SW 1271 (cell line): ENCODE data around the gene CUL9.

Experiments
- DNase-seq, 2 experiments: peaks; one replicate each; lab custom pipeline; 2025; lab: John Stamatoyannopoulos, UW

Gene CUL9

DNA sequence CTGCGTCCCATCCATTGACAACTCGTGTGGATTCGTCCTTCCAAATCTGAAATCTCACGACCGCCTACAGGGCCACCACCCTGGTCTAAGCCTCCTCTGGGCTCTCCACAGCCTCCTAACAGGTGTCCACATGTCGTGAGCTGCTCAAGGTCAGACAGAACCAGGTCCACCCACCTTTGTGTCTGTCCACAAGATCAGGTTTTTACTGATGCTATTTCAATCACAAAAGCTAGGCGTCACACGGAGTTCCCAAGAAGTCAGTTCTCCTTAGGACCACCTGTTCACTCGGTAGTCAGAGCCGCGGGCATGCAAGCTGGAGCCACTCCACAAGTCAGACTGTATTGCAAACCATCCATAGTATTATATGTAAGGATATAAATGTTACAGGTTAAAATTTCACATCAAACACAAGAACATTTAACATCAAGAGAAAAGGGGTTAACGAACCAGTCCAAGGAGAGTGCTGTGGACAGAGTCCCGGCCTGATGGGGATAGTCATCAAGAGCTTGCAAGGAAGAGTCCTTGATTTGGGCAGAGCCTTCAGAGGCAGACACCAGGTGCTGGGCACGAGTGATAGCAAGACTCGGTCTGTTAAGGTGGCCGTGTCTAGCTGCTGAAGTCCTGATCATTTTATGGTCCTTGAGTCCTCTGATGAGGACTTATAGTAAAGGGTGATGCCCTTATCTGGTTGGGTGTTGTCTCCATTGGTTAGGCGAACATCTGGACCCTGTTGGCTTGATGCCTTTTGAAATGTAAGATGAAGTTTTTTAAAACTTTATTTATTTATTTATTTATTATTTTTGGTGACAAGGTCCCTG lies 48.0 kb downstream of the CUL9 start:
- DNase-seq, result no peak

DNA sequence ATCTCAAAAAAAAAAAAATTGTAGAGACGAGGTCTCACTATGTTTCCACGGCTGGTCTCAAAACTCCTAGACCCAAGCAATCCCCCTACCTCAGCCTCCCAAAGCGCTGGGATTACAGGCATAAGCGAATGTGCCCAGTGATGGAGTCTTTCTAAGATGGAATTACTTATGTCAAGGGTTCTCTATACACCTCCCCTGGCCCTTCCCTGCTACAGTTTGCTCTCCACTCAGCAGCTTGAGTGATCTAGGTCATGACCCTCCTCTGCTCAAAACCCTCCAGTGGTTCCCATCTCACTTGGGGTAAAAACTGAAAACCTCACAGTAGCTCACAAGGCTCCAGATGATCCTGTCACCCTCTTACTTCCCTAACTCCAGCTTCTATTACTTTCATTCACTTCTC lies 49.1 kb downstream of the CUL9 start:
- DNase-seq, result no peak

DNA sequence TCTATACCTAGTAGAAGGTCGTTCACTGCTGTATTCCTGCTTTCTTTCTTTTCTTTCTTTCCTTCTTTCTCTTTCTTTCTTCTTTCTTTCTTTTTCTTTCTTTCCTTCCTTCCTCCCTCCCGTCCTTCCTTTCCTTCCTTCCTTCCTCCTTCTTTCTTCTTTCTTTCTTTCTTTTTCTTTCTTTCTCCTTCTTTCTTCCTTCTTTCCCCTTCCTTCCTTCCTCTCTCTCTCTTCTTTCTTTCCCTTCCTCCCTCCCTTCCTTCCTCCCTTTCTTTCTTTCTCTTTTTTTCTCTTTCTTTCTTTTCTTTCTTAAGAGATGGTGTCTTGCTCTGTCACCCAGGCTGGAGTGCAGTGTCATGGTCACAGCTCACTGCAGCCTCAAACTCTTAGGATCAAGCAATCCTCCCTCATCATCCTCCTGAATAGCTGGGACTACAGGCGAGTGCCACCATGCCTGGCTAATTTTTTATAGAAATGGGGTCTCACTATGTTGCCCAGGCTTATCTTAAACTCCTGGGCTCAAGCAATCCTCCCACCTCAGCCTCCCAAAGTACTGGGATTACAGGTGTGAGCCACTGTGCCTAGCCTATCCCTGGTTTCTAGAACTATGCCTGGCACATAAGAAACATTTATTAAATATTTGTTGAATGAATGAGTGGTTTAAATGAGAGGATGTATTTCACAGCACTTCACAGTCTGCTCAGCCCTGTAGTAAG lies 49.9 kb downstream of the CUL9 start:
- no peak for DNase-seq

DNA sequence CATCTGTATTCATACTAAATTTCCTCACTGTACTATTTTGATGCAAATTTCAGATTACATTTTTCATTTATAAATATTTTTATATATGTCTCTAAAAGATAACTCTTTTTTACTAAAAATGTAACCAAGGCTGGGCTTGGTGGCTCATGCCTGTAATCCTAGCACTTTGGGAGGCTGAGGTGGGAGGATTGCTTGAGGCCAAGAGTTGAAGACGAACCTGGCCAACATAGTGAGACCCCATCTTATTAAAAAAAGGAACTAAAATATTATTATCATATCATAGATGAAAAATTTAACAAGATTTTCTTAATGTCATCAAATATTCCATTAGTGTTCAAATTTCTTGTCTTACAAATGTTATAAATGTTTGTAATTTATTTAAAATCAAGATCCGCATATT lies 53.8 kb downstream of the CUL9 start:
- no peak for DNase-seq

DNA sequence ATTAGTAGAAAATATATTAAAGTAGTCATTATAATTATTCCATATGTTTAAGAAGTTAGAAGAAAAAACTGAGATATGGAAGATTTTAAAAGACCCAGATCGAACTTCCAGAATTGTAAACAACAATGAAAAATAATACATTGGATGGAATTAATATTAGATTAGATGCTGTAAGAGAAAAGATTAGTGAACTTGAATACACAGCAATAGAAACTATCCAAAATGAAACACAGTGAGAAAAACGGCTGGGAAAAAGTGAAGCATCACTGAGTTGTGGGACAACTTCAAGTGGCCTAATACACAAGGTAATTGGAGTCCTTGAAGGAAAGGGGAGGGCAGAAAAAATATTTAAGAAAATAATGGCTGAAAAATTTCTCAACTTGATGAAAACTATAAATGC lies 57.1 kb downstream of the CUL9 start:
- no peak for DNase-seq

DNA sequence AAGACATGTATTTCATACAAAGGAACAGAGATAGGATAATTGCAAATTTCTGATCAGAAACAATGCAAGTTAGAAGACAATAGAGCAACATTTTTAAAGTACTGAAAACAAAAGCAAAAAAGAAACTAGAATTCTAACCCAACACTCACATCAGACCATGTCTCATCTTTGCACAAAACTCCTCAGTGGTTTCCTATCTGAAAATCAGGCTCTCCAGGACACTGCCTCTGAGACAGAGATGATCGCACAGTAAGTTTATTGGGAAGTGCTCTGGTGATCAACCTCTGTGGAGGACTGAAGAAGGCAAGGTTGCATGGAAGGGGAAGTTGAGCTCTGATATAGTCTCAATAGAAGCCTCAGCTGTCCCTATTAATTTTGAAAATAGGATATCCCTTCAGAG lies 59.0 kb downstream of the CUL9 start:
- no peak for DNase-seq

DNA sequence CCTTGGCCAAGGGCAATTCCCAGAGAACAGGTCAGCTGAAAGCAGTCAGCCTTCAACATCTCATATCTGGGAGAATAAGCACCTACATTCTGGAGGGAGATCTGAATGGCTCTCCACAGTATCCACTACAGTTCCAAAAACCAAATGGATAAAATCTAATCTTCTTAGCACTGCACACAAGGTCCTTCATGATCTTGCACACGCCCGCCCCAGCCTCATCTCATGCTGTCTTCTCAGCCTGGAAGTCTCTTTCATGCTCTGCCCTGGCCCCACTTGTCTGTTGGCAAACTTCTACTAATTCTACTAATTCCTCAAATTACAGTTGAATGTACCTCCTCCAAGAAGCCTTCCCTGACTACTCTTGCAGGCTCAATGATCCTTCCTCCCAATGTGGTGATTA lies 59.5 kb downstream of the CUL9 start:
- no peak for DNase-seq

DNA sequence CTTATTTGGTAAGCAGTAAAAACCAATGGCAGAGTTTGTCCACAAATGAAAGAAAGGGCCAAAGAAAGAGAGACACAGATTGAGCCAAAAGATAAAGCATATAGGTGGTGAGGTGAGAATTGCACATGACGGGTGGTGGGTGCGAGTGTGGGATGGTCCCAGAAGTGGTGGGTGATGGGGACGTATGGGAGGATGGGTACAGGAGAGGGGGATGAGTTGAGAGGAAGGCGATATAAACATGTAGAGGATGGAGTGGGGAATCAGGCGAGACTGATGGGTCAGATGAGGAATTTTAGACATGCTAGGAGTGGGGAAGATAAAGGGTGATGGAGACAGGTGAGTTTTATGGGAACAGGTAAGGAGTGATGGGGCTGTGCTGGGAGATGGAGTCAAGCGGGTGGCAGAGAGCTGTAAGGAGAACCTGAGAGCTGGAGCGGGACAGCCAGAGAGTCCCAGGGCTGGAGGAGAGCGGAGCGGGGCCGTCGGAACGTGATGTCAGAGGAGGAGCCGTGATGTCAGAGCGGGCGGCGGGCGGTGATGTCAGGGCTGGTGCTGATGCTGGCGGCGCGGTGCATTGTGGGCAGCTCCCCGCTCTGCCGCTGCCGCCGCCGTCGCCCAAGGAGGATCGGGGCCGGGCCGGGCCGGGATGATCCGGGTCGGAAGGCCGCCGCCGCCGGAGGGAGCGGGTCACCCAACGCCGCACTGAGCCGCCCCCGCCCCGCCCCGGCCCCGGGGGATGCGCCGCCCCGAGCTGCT lies 61.1 kb downstream of the CUL9 start, which contains the start of gene TTBK1:
Gene TTBK1, plus strand, starts transcription at position 574 of the 756 bp plus-strand sequence. CDS start 3,180 bp downstream, outside the sequence.
- no peak for DNase-seq

DNA sequence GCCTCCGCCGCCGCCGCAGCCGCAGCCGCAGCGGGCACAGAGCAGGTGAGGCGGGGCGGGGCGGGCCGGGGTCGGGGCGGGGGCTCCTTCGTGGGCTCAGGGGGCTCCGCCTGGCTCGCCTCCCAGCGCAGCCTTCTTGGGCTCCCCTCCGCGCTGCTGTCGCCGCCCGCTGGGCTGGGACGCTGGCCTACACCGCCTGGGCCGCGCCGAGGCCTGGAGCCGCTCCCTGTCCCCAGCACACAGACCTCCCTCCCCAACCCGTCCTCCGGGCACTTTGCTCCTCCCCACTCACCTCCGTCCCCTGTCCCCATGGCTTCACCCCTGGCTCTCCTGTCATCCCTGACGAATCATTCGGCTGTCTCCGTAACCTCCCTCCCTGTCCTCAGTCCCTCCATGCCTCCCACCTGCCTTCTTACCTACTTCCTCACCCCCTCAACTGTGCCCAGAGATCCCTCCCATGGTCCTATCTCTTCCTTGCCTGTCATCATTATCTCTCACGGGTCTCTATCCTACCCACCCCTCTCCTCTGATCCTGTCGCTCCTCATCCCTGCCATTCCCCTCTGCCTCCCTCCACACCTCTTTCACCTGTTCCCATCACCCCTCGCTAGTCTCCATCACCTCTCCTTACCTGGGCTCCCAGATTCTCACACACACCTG lies 61.8 kb downstream of the CUL9 start:
- no peak for DNase-seq

DNA sequence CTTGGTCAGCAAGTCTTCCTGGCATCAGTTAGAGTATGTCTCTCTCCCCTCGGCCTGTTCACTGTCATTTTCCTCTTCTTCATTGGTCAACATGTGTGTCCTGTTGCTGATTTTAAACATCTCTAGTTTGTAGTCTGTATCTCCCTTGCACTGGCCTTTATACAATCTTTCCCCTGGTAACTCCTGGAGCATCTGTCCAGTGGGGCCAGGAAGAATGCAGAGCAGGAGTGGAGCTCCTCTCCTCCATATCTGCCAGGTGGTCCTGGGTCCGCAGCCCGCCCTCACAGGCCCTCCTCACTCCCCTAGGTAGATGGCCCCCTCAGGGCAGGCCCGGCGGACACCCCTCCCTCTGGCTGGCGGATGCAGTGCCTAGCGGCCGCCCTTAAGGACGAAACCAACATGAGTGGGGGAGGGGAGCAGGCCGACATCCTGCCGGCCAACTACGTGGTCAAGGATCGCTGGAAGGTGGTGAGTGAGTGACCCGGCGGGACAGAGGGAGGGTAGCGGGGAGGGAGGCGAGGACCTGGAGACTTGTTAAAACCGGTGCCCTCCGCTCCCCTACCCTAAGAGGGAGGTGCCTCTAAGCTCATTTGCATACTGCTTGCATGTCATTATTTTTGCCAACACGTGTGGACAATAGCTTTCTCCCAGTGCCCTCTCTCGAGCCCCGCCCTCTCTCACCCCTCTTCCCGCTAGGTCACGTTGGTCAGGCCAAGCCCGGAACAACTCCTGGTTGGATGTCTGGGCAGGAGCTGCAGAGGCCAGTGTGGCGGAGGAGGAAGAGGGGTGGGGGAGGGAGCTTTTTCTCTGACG lies 64.5 kb downstream of the CUL9 start:
- no peak for DNase-seq

DNA sequence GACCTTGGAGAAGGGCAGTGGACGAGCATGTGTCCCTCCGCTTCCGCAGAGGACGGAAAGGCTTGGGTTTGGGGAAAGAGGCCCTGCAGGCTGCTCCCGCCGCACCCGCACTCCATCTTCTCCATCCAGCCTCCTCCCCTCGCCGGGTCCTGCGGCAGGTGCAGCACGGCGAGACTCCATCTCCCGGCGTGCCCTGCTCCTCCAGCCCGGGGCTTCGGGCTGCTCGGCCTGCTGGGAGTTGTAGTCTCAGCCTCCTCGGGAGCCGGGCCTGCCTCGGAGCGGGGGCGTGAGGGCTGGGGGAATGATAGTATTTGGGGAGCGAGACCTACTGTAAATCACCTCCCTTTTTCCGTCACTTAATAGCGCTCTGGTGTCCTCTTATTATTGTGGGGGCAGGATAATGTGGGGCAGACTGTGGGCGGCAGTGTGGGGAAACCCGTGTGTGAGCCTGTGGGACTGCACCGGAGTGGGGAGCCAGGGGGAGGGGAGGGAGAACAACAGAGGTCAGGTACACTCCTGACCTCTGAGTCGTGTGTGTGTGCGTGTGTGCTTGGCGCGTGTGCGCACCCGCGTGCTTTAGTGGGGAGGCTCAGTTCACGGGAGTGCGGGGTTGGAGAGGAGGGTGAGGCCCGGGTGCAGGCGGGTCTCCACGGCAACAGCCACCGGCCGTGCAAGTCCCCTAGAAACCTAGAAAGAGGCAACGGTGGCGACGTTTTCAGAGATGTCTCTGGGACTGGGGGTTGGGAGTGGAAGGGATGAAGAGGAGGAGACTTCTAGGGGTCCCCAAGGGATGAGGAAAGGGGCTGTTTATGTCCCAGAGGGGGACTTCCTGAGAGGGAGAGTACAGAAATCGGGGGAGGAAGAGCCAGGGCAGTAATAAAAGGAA lies 65.4 kb downstream of the CUL9 start:
- peak in 1 of 2 experiments; percentile 17 for DNase-seq

DNA sequence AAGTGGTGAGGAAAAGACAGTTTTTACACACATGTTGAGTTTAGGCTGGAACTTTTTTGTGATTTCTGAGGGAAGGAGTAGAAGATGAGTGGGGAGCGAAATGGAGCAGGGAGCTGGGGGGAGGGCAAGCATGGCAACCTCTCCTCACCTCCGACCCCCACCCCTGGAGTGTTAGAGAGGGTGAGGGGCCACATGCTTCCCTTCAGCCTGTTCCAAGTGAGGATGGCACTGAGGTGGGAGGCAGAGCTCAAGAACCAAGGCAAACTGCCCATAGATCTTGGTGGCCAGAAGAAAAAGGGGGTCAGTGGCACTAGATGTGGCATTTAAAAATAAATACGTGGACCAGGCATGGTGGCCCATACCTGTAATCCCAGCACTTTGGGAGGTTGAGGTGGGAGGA lies 66.1 kb downstream of the CUL9 start:
- DNase-seq, result no peak

DNA sequence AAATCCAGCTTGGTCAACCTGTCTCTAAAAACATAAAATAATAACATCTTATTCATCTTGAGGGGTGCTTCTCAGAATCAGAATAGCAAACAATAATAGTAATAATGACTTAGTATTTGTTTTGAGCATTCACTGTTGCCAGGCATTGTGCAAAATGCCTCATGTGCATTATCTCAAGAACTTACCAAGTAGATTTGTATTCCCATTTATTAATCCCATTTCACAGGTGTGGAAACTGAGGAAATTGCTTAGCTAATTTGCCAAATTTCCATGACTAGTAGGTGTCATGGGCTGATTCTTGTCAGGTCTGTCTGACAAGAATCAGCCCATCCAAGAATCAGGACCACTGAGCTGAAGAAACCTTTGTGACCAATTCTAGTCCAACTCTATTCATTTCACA lies 66.8 kb downstream of the CUL9 start:
- DNase-seq, result no peak

DNA sequence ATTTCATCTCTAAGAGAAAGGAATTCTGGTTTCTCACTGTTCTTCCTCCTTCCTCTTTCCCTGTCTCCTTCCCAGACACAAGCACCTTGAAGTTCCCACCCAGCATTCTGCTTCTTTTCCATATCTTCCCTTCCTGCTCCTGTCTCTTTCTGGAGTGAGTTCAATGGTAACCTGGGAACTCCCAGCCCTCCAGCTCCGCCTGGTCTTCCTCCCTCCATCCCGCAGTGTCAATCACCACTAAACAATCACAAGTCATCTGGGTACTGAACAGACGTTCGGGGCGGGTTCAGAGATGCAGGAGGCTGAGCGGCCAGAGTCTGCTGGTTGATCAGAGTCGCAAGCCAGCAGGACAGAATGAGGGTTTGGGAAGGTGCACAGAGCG lies 69.0 kb downstream of the CUL9 start:
- DNase-seq, result no peak

DNA sequence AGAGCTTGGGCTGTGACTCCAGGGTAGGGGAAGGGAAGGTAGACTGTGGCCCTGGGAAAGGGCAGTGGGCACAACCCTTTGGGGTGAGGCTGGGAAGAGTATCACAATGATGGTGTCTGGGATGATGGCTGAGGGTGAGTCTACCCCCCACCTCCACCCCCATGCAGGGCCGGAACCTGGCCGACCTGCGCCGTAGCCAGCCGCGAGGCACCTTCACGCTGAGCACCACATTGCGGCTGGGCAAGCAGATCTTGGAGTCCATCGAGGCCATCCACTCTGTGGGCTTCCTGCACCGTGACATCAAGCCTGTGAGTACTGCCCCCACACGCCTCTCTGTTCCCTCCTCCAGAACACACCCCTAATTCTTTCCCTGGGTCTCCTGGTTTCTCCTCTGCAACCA lies 71.4 kb downstream of the CUL9 start:
- DNase-seq, result no peak

DNA sequence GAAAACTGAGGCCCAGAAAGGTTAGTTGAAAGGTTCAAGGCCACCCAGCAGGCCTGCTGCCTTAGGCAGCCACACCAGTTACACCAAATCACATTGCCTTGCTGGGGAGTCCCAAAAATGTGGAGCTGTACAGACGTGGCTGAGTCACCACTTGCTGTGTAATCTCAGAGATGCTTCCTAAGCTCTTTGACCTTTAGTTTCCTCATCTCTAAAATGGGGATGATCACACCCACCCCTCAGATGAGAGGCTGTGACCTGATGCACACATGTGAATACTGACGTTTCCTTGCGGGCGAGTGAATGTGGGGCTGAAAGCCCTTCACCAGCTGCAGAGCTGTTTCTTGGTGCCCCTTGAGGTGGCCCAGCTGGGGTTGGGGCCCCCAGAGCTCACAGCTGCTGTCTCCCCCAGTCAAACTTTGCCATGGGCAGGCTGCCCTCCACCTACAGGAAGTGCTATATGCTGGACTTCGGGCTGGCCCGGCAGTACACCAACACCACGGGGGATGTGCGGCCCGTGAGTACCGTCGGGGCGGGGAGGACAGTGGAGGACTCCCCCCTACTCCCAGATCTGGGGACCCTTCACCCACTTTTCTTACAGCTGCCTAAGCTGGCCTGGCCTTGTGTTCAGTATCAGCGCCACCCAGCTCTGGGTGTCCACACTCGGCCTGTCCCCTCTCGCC lies 72.3 kb downstream of the CUL9 start:
- no peak for DNase-seq

DNA sequence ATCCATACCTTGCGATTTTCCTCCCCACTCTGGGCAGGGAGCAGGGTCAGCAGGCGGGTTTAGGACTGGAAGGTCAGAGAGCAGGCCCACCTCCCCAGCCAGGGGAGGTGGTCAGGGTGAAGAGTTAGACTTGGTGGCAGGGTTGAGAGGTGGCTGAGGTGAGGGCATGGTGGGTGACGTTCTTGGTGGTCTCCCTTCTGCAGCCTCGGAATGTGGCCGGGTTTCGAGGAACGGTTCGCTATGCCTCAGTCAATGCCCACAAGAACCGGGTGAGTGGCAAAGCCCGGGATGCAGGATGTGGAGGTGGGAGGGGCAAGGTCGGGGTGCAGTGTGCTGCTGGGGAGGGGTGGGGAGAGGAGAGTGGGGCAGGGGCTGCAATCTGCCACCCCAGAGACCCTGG lies 72.8 kb downstream of the CUL9 start:
- no peak for DNase-seq

DNA sequence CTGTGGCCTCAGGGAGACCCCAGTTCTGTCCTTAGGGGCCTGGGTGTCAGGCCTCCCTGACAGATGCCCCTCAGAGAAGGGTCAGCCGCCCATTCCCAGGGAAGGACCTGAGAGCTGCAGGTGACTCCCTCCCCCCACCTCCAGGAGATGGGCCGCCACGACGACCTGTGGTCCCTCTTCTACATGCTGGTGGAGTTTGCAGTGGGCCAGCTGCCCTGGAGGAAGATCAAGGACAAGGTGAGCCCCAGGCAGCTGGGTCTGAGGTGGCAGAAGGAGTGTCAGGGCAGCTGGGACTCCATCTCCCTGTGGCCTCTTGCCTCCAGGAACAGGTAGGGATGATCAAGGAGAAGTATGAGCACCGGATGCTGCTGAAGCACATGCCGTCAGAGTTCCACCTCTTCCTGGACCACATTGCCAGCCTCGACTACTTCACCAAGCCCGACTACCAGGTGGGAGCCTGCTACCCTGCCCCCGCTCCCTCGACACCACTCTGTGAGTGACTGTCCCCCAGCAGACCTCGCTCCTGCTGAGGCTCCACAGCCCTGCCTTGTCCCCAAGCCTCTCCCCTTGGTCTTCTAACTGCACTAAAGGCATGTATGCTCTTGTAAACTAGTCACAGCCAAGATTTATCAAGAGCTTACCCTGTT lies 73.5 kb downstream of the CUL9 start:
- DNase-seq, result no peak

DNA sequence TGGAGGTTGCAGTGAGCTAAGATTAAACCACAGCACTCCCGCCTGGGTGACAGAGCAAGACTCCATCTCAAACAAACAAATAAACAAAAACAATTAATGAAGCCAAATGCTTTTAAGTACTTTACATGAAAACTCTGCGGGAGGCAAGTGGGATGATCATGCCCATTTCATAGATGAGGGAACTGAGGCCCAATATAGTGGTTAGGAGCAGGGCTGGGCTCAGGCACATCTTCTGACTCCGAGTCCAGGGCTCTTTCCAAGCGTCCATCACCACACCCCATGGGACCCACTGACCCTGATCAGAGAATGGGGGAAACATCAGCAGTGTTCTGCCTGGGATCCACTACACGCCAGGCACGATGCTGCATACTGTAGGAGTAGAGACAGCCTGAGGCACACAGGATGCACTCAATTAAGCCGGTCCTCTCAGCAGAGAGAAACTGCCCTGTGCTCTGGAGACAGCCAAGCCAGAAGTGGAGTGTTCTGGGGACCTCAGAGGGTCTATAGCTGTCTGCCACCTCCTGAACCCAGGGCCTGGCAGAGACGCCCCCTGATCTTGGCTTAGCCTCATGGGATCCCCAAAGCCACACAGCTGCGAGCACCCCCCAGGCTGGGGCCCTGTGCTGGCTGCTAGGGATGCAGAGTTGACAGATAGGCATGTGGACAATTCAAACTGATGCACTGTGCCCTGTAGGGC lies 74.8 kb downstream of the CUL9 start:
- no peak for DNase-seq
